CD1c-positive myeloid dendritic cell (primary cell): ENCODE results near the gene ADCK2.
"Not testable (repeated sequence)": the region's sequence is repeated elsewhere in the genome, so short reads cannot be mapped to it uniquely, and the experiment has no call there.

ENCODE experiments used
- DNase-seq: peaks from one replicate; pipeline ENCODE4 v3.0.0-alpha.2; 2016; ENCODE audit errors: extremely low spot score

Gene ADCK2

GRCh38 chr7:140734096-140734495 is 61.4 kb downstream of the ADCK2 start:
- no peak for DNase-seq

DNA sequence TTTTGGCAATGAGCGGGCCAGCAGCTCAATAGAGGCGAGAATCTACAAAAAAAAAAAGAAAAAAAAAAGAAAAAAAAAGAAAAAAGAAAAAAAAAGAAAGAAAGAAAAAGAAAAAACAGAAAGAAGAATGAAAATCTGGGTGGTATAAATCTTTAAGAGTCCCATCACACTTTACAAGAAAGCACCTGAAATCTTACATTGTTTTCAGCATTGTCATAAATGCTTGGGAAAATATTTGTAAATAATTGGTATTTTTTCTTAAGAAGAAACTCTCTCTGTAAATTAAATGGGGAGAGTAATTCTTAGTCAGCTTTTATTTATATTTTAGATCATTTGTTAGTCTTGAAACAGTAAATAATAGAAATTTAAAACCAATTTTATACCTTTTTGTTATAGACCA is 62.0 kb downstream of the ADCK2 start:
- no peak for DNase-seq

GRCh38 chr7:140738280-140738679 is 65.5 kb downstream of the ADCK2 start:
- no peak for DNase-seq

- not testable (repeated sequence) for DNase-seq
Observed at GRCh38 chr7:140743255-140743654, 70.5 kb downstream of the ADCK2 start.

DNA sequence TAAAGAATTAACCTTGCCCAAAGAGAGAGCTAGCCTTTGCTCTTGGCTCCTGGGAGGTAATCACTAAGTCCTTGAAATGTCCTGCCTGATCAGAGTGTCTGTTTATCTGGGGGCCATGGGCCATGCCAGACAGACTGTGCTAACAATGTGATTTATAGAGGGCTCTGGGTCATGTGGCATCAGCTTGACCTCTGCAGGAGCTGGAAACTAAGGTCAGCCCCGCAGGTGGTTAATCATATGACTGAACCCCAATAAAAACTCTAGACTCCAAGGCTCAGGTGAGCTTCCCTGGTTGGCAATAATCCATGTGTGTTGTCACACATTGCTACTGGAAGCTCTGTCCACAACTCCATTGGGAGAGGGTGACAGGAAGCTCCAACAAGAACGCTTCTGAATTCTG is 71.3 kb downstream of the ADCK2 start:
- DNase-seq = no peak
